Endodermal cell (in vitro differentiated cells): ENCODE data around the gene SDK1. TPM values are rescaled to one million over a fixed set of nuclear protein-coding genes. Genes with fewer than 3 reads are reported as not detected.

Source experiments
- DNase-seq: peaks from one replicate; pipeline ENCODE4 v3.0.0-alpha.2; 2017
- H3K27ac ChIP-seq: 2 replicates; pipeline ENCODE4 v1.5.1; 2013; ENCODE audit warnings: mild to moderate bottlenecking, low read depth, low read length, moderate library complexity
- H3K27me3 ChIP-seq: 2 replicates; pipeline ENCODE4 v1.6.1; 2013; ENCODE audit warnings: mild to moderate bottlenecking, low read length, moderate library complexity; ENCODE audit not compliant: insufficient read depth, control insufficient read depth, poor library complexity, severe bottlenecking
- H3K36me3 ChIP-seq: 2 replicates; pipeline ENCODE4 v1.7.0; 2013; ENCODE audit warnings: mild to moderate bottlenecking, low read length, moderate library complexity; ENCODE audit not compliant: control insufficient read depth, insufficient read depth
- H3K4me1 ChIP-seq: one replicate; pipeline ENCODE4 v1.7.0; 2013; ENCODE audit warnings: low read length; ENCODE audit not compliant: control insufficient read depth, insufficient read depth
- H3K4me3 ChIP-seq: 2 replicates; pipeline ENCODE4 v1.5.1; 2013; ENCODE audit warnings: mild to moderate bottlenecking, low read length, moderate library complexity
- H3K9ac ChIP-seq: 2 replicates; pipeline ENCODE4 v1.6.1; 2013; ENCODE audit warnings: mild to moderate bottlenecking, low read length, moderate library complexity; ENCODE audit not compliant: poor library complexity, severe bottlenecking; ENCODE audit errors: extremely low read depth
- H3K9me3 ChIP-seq: 2 replicates; pipeline ENCODE4 v1.6.1; 2013; ENCODE audit warnings: mild to moderate bottlenecking, low read length, moderate library complexity; ENCODE audit not compliant: control insufficient read depth
- H3K27ac Mint-ChIP-seq: 2 replicates; pipeline ENCODE4 v1.8.0; 2020; ENCODE audit warnings: mixed read lengths
- H3K27me3 Mint-ChIP-seq: 2 replicates; pipeline ENCODE4 v1.8.0; 2021; ENCODE audit warnings: mild to moderate bottlenecking, mixed read lengths; ENCODE audit not compliant: insufficient read depth
- H3K36me3 Mint-ChIP-seq: 2 replicates; pipeline ENCODE4 v1.8.0; 2020; ENCODE audit warnings: low read depth, mixed read lengths
- H3K4me1 Mint-ChIP-seq: 2 replicates; pipeline ENCODE4 v1.8.0; 2020; ENCODE audit warnings: mixed read lengths
- H3K4me3 Mint-ChIP-seq: 2 replicates; pipeline ENCODE4 v1.8.0; 2020; ENCODE audit warnings: mild to moderate bottlenecking, moderate library complexity, mixed read lengths
- H3K9me3 Mint-ChIP-seq: 2 replicates; pipeline ENCODE4 v1.8.0; 2020; ENCODE audit warnings: mild to moderate bottlenecking, mixed read lengths
- CTCF ChIP-seq: fragments of 200-600 bp; sonication (generic); conservative IDR thresholded peaks from 2 replicates; pipeline ENCODE4 v1.5.0; 2021; ENCODE audit warnings: antibody characterized with exemption, mild to moderate bottlenecking
- WGBS, 2 experiments: methylation state at CpG; one replicate each; pipeline versions ENCODE4 v1.1.5 to v1.1.7; 2013; ENCODE audit warnings: missing lambda C conversion rate in 2 of 2, mixed read lengths in 1 of 2; ENCODE audit not compliant: insufficient coverage in 1 of 2, insufficient read length in 1 of 2; 5-methylcytosine and 5-hydroxymethylcytosine counted together
- total RNA-seq, 2 donors: library from RNA; stranded (reverse); fragmentation: NEBNext Ultra II Directional in 1 of 2; extraction: Animal tissue kit (Norgen Biotek cat#: 25700) in 1 of 2; gene quantifications; 2 replicates in 1 of 2; 3 replicates in 1 of 2; pipeline ENCODE4 v1.2.1, GENCODE V29; 2021

The SDK1 gene
- total RNA-seq, 2 donors from 2014 or later, result 22.7 to 23.1 TPM

GRCh38 chr7:3548815-3549214 is 247.8 kb downstream of the SDK1 start:
- Mint-ChIP-seq H3K36me3 (no peaks in the 10 kb centered on the region), H3K4me3 (no peak overlapping the region)
- WGBS, 2 experiments, result 38 to 58% methylated on average over 2 to 4 of the region's 4 CpGs

GRCh38 chr7:3549601-3550000 is 248.5 kb downstream of the SDK1 start:
- H3K4me1 Mint-ChIP-seq, result peaks cover 9% of the 10 kb centered on the region
- Histone ChIP-seq H3K36me3 (no peaks in the 10 kb centered on the region), H3K9ac (no peak overlapping the region), H3K27me3 (no peaks in the 10 kb centered on the region), H3K4me3 (no peak overlapping the region), H3K9me3 (peaks cover 3% of the 10 kb centered on the region), H3K4me1 (no peaks in the 10 kb centered on the region), H3K27ac (no peak overlapping the region)
- WGBS, 2 experiments, result 89 to 100% methylated on average over 2 of the region's 2 CpGs
- no peak overlapping the region for H3K4me3 Mint-ChIP-seq
- no peak overlapping the region for H3K27ac Mint-ChIP-seq
- H3K27me3 Mint-ChIP-seq, result no peaks in the 10 kb centered on the region
- H3K36me3 Mint-ChIP-seq, result peaks cover 1% of the 10 kb centered on the region
- DNase-seq, result no peak
- H3K9me3 Mint-ChIP-seq, result peaks cover 1% of the 10 kb centered on the region
- TF ChIP-seq CTCF, result no peak

More at GRCh38 chr7:3548815-3549214, 247.8 kb downstream of the SDK1 start:
- Histone ChIP-seq H3K4me1 (no peaks in the 10 kb centered on the region), H3K27ac (no peak overlapping the region), H3K9me3 (no peaks in the 10 kb centered on the region), H3K36me3 (no peaks in the 10 kb centered on the region), H3K9ac (no peak overlapping the region), H3K4me3 (no peak overlapping the region), H3K27me3 (no peaks in the 10 kb centered on the region)
- no peak for DNase-seq
- Mint-ChIP-seq H3K9me3 (no peaks in the 10 kb centered on the region), H3K27me3 (no peaks in the 10 kb centered on the region), H3K4me1 (peaks cover 9% of the 10 kb centered on the region), H3K27ac (no peak overlapping the region)
- no peak for TF ChIP-seq CTCF

- Mint-ChIP-seq H3K4me3 (no peak overlapping the region), H3K27me3 (peaks cover 2% of the 10 kb centered on the region), H3K9me3 (peaks cover 15% of the 10 kb centered on the region), H3K27ac (no peak overlapping the region), H3K36me3 (peaks cover 5% of the 10 kb centered on the region), H3K4me1 (peaks cover 9% of the 10 kb centered on the region)
- Histone ChIP-seq H3K27me3 (no peaks in the 10 kb centered on the region), H3K36me3 (no peaks in the 10 kb centered on the region), H3K4me1 (no peaks in the 10 kb centered on the region), H3K27ac (no peak overlapping the region), H3K9ac (no peak overlapping the region), H3K9me3 (peaks cover 15% of the 10 kb centered on the region), H3K4me3 (no peak overlapping the region)
- 93 to 98% methylated on average over 3 to 6 of the region's 6 CpGs for WGBS, 2 experiments
- no peak for DNase-seq
- no peak for TF ChIP-seq CTCF
Observed at GRCh38 chr7:3551536-3551935, 250.5 kb downstream of the SDK1 start.
